Gastrocnemius medialis (tissue), 4 donors: ENCODE results near the gene TAF11L10.
"Not testable (repeated sequence)": the region's sequence is repeated elsewhere in the genome, so short reads cannot be mapped to it uniquely, and the experiment has no call there.

ENCODE experiments used
- CTCF ChIP-seq, 5 experiments: fragments of 450-650 bp in 3 of 5; fragments of 200-600 bp in 2 of 5; sonication (generic) in 2 of 5; IDR thresholded peaks in 4 of 5; conservative IDR thresholded peaks in 1 of 5; 1 replicate in 4 of 5; 2 replicates in 1 of 5; pipeline ENCODE4 v1.5.1; 2016 to 2019; ENCODE audit warnings: antibody characterized with exemption in 5 of 5, mild to moderate bottlenecking in 3 of 5, moderate library complexity in 3 of 5
- POLR2A ChIP-seq, 2 donors: fragments of 450-650 bp; IDR thresholded peaks; one replicate each; pipeline ENCODE4 v1.6.1; 2017; ENCODE audit warnings: antibody characterized with exemption in 2 of 2, mild to moderate bottlenecking in 2 of 2, moderate library complexity in 2 of 2

- not testable (repeated sequence) for TF ChIP-seq POLR2A (IDR thresholded peaks at IDR 0.05); CTCF (IDR thresholded peaks at IDR 0.05 in 4 of 5, conservative IDR thresholded peaks at IDR 0.05 in 1 of 5)
Observed at GRCh38 chr5:17585658-17586057, 12.0 kb downstream of the TAF11L10 start, which contains the start of gene TAF11L7.
